NCI-H146 treated with DMSO at 0.1 percent for 48 hours (cell line): Measurements from ENCODE around the gene GRIK4.
"Not testable (repeated sequence)": the region's sequence is repeated elsewhere in the genome, so short reads cannot be mapped to it uniquely, and the experiment has no call there.

Source experiments
- DNase-seq: peaks from one replicate; lab custom pipeline; 2025; ENCODE audit not compliant: unreplicated experiment; lab: John Stamatoyannopoulos, UW

Gene GRIK4, protein sequence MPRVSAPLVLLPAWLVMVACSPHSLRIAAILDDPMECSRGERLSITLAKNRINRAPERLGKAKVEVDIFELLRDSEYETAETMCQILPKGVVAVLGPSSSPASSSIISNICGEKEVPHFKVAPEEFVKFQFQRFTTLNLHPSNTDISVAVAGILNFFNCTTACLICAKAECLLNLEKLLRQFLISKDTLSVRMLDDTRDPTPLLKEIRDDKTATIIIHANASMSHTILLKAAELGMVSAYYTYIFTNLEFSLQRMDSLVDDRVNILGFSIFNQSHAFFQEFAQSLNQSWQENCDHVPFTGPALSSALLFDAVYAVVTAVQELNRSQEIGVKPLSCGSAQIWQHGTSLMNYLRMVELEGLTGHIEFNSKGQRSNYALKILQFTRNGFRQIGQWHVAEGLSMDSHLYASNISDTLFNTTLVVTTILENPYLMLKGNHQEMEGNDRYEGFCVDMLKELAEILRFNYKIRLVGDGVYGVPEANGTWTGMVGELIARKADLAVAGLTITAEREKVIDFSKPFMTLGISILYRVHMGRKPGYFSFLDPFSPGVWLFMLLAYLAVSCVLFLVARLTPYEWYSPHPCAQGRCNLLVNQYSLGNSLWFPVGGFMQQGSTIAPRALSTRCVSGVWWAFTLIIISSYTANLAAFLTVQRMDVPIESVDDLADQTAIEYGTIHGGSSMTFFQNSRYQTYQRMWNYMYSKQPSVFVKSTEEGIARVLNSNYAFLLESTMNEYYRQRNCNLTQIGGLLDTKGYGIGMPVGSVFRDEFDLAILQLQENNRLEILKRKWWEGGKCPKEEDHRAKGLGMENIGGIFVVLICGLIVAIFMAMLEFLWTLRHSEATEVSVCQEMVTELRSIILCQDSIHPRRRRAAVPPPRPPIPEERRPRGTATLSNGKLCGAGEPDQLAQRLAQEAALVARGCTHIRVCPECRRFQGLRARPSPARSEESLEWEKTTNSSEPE

GRCh38 chr11:120511116-120511819, at the start of gene GRIK4:
TSS of gene GRIK4 (plus strand) at chr11:120511748. CDS start at chr11:120660319, 148,571 bp downstream.
- peak; percentile 57 for DNase-seq

DNA sequence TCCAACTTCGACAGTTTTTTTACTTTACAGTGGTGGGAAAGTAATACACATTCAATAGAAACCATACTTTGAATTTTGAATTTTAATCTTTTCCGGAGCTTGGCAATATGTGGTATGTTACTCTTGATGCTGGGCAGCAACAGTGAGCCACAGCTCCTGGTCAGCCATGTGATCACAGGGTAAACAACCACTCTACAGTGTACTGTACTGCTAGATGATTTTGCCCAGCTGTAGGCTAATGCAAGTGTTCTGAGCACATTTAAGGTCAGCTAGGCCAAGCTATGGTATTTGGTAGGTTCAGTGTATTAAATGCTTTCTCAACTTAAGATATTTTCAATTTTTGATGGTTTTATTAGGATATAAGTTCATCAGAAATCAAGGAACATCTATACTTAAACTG, 48.7 kb upstream of the GRIK4 start:
- no peak for DNase-seq

GRCh38 chr11:120465921-120466534, 45.5 kb upstream of the GRIK4 start:
- DNase-seq, result no peak

GRCh38 chr11:120467627-120468026, 43.9 kb upstream of the GRIK4 start:
- DNase-seq, result no peak

GRCh38 chr11:120471131-120471530, 40.4 kb upstream of the GRIK4 start:
- DNase-seq, result no peak

DNA sequence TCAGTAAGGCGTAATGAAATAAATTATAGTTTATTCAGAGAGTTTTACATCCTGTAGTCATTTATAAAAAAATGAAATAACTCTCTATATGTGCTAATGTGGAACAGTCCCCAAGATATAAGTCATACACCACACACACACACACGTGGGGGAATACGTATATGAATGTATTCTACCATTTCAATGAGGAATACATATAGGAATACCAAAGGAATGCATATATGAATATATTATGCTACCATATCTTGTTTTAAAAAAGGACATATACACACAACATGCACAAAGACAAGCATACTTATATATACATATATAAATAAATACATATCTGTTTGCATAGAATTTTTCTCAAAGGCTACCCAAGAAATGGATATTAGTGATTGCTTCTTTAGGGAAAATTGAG, 39.6 kb upstream of the GRIK4 start:
- no peak for DNase-seq

DNA sequence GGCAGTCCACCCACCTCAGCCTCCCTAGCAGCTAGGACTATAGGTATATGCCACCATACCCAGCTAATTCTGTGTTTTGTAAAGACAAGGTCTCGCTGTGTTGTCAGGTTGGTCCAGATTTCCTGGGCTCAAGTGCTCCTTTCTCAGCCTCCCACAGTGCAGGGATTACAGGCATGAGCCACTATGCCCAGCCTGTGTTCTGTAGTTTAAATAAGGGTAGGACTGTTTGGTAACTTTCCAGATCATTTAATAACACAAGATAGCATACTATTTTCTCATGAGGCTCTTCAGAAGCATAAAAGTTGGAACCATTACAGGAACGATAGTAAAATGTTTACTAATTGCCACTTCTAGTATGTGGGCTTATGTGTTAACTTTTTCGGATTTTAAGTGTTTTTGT, 38.0 kb upstream of the GRIK4 start:
- no peak for DNase-seq

GRCh38 chr11:120482149-120482548, 29.4 kb upstream of the GRIK4 start:
- DNase-seq, result no peak

GRCh38 chr11:120484722-120485121, 26.8 kb upstream of the GRIK4 start:
- no peak for DNase-seq

- no peak for DNase-seq
Observed at GRCh38 chr11:120486138-120486537, 25.4 kb upstream of the GRIK4 start.

DNA sequence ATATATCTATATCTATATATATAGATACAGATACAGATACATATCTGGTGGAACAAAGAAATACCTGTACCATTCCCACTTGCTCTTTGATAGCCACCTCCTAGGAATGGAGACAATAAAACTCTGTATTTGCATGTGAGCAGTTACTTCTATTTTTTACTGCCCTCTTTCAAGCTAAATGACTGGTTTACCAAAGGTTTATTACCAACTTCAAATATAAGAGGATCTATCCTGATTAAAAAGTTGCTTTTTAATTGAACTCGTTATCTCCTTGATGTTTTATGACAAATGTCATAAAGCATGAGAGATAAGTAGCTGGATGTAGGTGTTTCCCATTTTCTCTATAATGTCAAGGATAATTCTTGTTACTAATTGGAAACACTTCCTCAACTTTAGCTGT, 21.7 kb upstream of the GRIK4 start:
- DNase-seq, result no peak

GRCh38 chr11:120492486-120492885, 19.1 kb upstream of the GRIK4 start:
- DNase-seq, result no peak

GRCh38 chr11:120494595-120494994, 17.0 kb upstream of the GRIK4 start:
- no peak for DNase-seq

DNA sequence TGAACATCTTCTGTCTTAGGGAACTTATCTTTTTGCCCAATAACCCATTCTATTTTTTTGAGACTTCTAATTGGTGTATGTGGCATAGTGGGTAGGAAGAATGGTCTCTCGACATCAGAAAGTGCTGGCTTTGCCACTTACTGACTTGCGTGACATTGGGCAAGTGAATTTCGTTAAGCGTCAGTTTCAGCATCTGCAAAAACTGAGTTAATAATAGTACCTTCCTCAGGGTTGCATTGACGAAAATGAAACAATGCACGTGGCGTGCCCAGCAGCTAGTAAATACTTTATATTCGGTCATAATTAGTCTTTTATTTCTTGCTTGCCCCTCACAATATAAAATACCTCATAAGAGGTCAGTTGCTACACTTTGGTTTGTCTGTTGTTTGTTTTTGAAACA, 12.5 kb upstream of the GRIK4 start:
- no peak for DNase-seq

DNA sequence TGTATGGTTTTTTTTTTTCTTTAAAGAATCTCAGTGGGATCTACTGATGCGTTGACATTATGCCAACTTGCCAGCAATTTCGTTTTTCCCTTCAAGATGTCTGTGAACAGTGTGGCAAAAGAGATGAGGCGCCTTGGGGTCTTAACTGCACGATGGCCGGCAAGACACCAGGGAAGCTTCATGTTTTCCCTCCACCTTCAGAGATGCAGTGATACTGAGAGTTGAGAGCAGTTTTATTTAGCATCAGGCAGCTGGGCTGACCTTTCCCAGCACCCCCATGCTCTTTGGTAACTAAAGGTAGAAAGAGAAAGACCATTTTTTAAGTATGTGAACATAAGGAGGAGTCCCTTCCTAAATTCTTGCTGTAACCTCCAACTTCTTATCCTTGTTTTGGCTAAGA, 11.7 kb upstream of the GRIK4 start:
- no peak for DNase-seq

DNA sequence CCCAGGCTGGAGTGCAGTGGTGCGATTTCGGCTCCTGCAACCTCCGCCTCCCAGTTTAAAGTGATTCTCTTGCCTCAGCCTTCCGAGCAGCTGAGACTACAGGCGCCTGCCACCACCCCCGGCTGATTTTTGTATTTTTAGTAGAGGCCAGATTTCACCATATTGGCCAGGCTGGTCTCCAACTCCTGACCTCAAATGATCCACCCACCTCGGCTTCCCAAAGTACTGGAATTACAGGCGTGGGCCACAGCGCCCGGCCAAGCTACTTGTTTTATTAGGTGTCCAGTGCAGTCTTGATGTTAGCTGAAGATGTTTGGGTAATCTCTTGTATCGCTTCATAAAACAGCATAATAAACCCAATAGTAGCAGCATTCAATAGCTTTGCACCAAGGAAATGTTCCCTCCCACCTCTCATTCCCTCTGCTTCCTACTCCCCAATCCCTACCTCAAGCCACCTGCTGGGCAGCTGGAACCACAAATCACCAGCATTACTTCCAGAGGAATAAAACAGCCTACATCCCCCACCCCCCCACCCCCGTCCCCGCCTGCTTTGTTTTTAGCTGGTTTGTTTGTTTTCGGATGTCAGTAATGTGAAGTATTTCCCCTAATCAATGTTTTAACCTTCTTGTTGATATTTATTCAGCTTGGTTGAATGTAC, 11.0 kb upstream of the GRIK4 start:
- no peak for DNase-seq

- DNase-seq, result peak; percentile 10
Observed at GRCh38 chr11:120501440-120501839, 10.1 kb upstream of the GRIK4 start.

DNA sequence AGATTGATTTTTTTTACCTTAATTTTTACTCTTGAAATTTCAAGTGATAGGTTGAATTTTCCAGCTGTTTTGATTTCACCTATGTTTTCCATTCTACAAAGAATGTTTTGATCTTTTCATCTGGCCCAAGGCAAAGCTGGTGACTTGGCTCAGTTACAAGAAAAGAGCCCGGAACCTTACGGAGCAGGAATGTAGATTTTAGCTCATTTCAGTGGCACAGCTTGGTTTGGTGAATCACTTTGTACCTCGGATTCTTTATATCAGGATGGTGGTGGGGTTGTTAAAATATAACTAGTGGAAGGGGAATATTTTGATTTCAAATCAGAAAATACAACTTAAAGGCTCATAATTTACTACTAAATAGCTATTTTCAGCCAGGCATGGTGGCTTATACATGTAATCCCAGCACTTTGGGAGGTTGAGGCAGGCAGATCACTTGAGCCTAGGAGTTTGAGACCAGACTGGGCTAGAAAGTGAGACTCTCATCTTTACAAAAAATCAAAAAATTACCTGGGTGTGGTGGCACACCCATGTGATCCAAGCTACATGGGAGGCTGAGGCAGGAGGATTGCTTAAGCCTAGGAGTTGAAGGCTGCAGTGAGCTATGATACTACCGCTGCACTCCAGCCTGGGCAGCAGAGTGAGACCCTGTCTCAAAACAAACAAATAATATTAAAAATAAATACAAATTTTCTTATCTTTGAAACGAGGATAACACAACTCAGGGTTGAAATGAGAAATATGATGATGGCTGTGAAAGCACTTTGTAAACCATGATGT, 9.4 kb upstream of the GRIK4 start:
- no peak for DNase-seq

DNA sequence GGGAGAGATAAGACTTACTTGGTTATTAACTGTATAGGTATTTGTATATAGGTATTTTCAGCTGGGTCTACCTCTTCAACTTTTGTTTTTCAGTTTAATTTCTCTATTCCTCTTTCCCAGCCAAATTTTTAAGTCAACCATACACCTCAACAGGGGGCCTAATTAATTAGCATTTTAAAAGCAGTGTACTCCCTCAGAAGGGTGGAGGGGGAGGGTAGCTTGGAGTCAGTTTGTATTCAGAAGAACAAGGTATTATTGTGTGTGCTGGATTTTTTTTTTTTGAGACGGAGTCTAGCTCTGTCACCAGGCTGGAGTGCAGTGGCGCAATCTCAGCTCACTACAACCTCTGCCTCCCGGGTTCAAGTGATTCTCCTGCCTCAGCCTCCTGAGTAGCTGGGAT, 8.0 kb upstream of the GRIK4 start:
- not testable (repeated sequence) for DNase-seq
